PC-9 (cell line): ENCODE measurements around the gene NUP214. TPM values are rescaled to one million over a fixed set of nuclear protein-coding genes. Genes with fewer than 3 reads are reported as not detected.

Experiments used
- Bru-seq: library from RNA; stranded (reverse); fragments of 400-500 nt; gene quantifications from one replicate; lab custom pipeline; 2021; lab: Mats Ljungman, UMichigan
- BruChase-seq, 2 experiments: library from RNA; stranded (reverse); fragments of 400-500 nt; gene quantifications; one replicate each; lab custom pipeline; 2021; lab: Mats Ljungman, UMichigan
- BruUV-seq: library from RNA; stranded (reverse); fragments of 400-500 nt; replicated peaks from 2 replicates; lab custom pipeline; 2021; lab: Mats Ljungman, UMichigan
- CTCF ChIA-PET: fragments of 300-600 bp; sonication (Branson Sonifier 250); formaldehyde crosslinking; loops from one replicate; lab custom pipeline; 2022; ENCODE audit warnings: antibody characterized with exemption; lab: Charles Lee
- POLR2A ChIA-PET: fragments of 300-600 bp; sonication (Branson Sonifier 250); formaldehyde crosslinking; loops from one replicate; lab custom pipeline; 2022; ENCODE audit warnings: antibody characterized with exemption; ENCODE audit not compliant: unreplicated experiment; lab: Charles Lee
- DNase-seq, 2 experiments: peaks; one replicate each; pipeline versions ENCODE4 v3.0.0 to v3.0.0-alpha.2; 2015 to 2022; ENCODE audit warnings: mixed read lengths in 1 of 2
- H2AFZ ChIP-seq: fragments of 200-600 bp; sonication (generic); 2 replicates; pipeline ENCODE4 v1.8.1; 2017; ENCODE audit warnings: antibody characterized with exemption
- H3F3A ChIP-seq: fragments of 200-600 bp; sonication (generic); 2 replicates; pipeline ENCODE4 v1.8.1; 2017; ENCODE audit warnings: antibody characterized with exemption, mild to moderate bottlenecking, low read depth; ENCODE audit not compliant: insufficient read depth
- H3K27ac ChIP-seq: fragments of 200-600 bp; sonication (generic); 2 replicates; pipeline ENCODE4 v1.6.1; 2016; ENCODE audit warnings: mixed run types
- H3K27me3 ChIP-seq: fragments of 200-600 bp; sonication (generic); 2 replicates; pipeline ENCODE4 v1.6.1; 2016; ENCODE audit warnings: low read depth, mixed run types; ENCODE audit not compliant: insufficient read depth
- H3K36me3 ChIP-seq: fragments of 200-600 bp; sonication (generic); 2 replicates; pipeline ENCODE4 v1.6.1; 2016; ENCODE audit warnings: low read depth, mixed run types
- H3K4me1 ChIP-seq: fragments of 200-600 bp; sonication (generic); replicated peaks from 2 replicates; pipeline ENCODE4 v1.6.1; 2016; ENCODE audit warnings: mixed run types; ENCODE audit not compliant: insufficient read depth
- H3K4me2 ChIP-seq: fragments of 200-600 bp; sonication (generic); 2 replicates; pipeline ENCODE4 v1.6.1; 2017; ENCODE audit warnings: mixed run types
- H3K4me3 ChIP-seq: fragments of 200-600 bp; sonication (generic); 2 replicates; pipeline ENCODE4 v1.6.1; 2016; ENCODE audit warnings: mixed run types
- H3K79me2 ChIP-seq: fragments of 200-600 bp; sonication (generic); 2 replicates; pipeline ENCODE4 v1.6.1; 2017; ENCODE audit warnings: low read depth, mixed run types
- H3K9me2 ChIP-seq: fragments of 200-600 bp; sonication (generic); 2 replicates; pipeline ENCODE4 v1.8.1; 2017; ENCODE audit warnings: mild to moderate bottlenecking; ENCODE audit not compliant: insufficient read depth
- H3K9me3 ChIP-seq: fragments of 200-600 bp; sonication (generic); 2 replicates; pipeline ENCODE4 v1.8.1; 2016; ENCODE audit warnings: low read depth; ENCODE audit not compliant: insufficient read depth
- H4K20me1 ChIP-seq: fragments of 200-600 bp; sonication (generic); 2 replicates; pipeline ENCODE4 v1.8.1; 2017; ENCODE audit not compliant: insufficient read depth
- EZH2 ChIP-seq: fragments of 200-600 bp; sonication (generic); IDR thresholded peaks from 2 replicates; pipeline ENCODE4 v1.8.0; 2017; ENCODE audit warnings: antibody characterized with exemption, low read depth
- intact Hi-C: fragments of 100-400 bp; cut with micrococcal nuclease; formaldehyde crosslinking; loops from one replicate; pipeline ENCODE4 v1.10.0; 2022; ENCODE audit not compliant: unreplicated experiment
- long read RNA-seq: library from polyadenylated mRNA; stranded (forward); transcript quantifications from one replicate; pipeline ENCODE4 v2.0.0, GENCODE V29; 2022
- total RNA-seq: library from RNA; stranded (reverse); gene quantifications from 2 replicates; pipeline ENCODE4 v1.2.3, GENCODE V29; 2021
- TF ChIP-seq, protein P1 (sequence below): fragments of 200-600 bp; sonication (generic); conservative IDR thresholded peaks from 2 replicates; pipeline ENCODE4 v1.6.1; 2017; ENCODE audit warnings: mixed run types, antibody characterized with exemption, mild to moderate bottlenecking, moderate library complexity

Gene NUP214
- 49.6 and 59.0 TPM in 2 replicates for total RNA-seq
- Bru-seq, nascent RNA, result percentile 88 among the genes with signal in this experiment
- BruChase-seq, experiment 1, labeled RNA remaining after a 2-hour chase, result percentile 87 among the genes with signal in this experiment
- percentile 86 among the genes with signal in this experiment for BruChase-seq, experiment 2, labeled RNA remaining after a 6-hour chase
- long read RNA-seq, full-length matches to known transcripts, result 2 of 31 reads
- long read RNA-seq, partial matches to known transcripts, result 21 of 31 reads
- long read RNA-seq, other reads (novel, unspliced or antisense), result 8 of 31 reads

DNA sequence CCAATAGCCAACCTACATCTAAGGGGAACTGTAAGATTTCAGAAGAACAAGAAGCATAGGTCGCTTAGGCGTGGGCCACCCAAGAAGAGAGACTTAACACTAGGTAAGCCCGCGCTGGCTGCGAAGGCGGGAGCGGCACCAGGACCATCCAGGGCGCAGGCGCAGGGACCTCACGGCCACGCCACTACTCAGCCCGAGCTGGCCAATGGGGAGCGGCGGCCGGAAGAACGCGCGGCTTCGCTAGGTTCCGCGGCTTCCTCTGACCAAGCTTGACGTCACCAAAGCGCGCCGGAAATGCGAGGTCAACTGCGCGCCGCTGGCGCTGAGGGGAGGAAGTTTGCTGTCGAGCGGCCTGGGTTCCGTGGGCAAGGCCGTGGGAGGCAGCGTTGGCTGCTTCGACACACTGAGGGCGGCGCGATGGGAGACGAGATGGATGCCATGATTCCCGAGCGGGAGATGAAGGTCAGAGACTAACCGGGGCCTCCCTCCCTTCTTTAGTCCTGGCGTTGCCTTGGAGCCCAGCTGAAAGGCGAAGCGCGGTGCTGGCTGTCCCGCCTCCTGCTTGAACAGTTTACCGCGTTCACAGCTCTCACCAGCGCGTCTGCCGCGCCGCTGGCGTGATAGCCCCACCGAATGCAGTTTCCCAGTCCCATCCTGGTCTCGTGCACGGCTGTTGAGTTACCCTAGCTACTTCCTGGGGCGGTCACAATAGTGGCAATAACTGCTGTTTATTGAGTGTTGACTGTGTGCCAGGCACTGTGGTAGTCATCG, at the start of gene NUP214:
TSS of gene NUP214 (plus strand) at position 299 of the 771 bp plus-strand sequence. CDS start at position 418, 119 bp downstream.
- Histone ChIP-seq H3K4me2 (peak within 1 kb of the TSS; percentile 93), H3K27me3 (no peaks in the 10 kb centered on the region), H3K4me1 (peaks cover 10% of the 10 kb centered on the region), H3K4me3 (peak within 1 kb of the TSS; percentile 91), H3K9me2 (no peaks in the 10 kb centered on the region), H3K9me3 (no peaks in the 10 kb centered on the region), H3F3A (peaks cover 21% of the 10 kb centered on the region; the same call in 1 of the 2 replicates), H3K79me2 (peaks cover 25% of the 10 kb centered on the region), H4K20me1 (no peaks in the 10 kb centered on the region), H2AFZ (peak within 1 kb of the TSS; percentile 87), H3K27ac (peak within 1 kb of the TSS; percentile 76), H3K36me3 (peaks cover 28% of the 10 kb centered on the region)
- CTCF ChIA-PET, result interaction anchor here (0.6 to 1.0 kb wide), 5 partner anchors 20 to 71 kb away, joined by 3 to 17 read pairs (median 5); no protein-coding TSS in a partner anchor
- DNase-seq, result peak; percentile 92 to 98
- no TSS peak for BruUV-seq
- TF ChIP-seq EZH2, result no peak
- TF ChIP-seq, protein P1, sequence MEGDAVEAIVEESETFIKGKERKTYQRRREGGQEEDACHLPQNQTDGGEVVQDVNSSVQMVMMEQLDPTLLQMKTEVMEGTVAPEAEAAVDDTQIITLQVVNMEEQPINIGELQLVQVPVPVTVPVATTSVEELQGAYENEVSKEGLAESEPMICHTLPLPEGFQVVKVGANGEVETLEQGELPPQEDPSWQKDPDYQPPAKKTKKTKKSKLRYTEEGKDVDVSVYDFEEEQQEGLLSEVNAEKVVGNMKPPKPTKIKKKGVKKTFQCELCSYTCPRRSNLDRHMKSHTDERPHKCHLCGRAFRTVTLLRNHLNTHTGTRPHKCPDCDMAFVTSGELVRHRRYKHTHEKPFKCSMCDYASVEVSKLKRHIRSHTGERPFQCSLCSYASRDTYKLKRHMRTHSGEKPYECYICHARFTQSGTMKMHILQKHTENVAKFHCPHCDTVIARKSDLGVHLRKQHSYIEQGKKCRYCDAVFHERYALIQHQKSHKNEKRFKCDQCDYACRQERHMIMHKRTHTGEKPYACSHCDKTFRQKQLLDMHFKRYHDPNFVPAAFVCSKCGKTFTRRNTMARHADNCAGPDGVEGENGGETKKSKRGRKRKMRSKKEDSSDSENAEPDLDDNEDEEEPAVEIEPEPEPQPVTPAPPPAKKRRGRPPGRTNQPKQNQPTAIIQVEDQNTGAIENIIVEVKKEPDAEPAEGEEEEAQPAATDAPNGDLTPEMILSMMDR, result no peak
- POLR2A ChIA-PET, result interaction anchor here (0.5 to 1.0 kb wide), 5 partner anchors 14 to 440 kb away, joined by 5 to 22 read pairs (median 7); partner anchors contain the start of gene AIF1L
- intact Hi-C loops, result loop anchor here (1.0 kb wide), 1 partner anchor 67 kb away; no protein-coding TSS in a partner anchor

DNA sequence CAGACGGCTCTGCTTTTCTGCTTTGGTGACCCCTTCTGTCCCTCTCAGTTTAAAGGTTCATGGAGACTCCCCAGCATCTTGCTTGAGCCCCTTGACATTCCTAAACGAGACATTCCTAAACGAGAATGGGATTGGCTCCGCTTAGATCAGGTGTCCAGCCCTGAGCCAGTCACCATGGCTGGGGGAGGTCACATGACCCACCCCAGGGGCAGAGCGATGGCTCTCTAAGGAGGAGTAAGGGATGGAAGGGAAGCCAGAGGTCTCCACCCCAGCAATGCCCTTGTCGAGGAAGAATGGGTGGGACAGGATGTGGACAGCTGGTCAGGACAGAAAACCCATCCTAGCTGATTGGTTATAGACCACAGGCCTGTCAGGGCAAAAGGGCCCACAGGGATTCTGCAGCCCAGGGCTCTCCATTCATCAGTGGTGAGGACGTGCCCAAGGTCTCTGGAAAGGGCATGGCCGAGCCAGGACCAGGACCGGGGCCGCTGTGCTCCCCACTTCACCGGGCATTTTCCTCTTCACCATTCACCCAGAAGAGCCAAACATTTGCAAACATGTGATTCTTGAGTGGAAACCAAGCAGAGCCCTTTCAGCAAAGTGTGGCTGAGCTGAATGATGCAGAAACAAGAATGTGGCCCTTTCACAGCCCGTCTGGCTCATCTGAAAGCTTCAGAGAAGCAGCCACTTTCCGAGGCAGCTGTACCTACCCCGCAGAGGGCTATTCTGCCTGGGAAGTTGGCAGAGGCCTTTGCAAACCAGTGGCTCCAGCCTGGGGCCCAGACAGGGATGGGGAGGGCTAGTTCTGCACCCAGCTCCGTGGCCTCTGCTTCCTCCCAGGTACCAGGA, 48.8 kb upstream of the NUP214 start:
- H3K27ac ChIP-seq, result no peak overlapping the region
- POLR2A ChIA-PET, result no interaction called here
- H3K79me2 ChIP-seq, result no peaks in the 10 kb centered on the region
- H3K9me3 ChIP-seq, result no peaks in the 10 kb centered on the region
- intact Hi-C loops, result no loop called here
- CTCF ChIA-PET, result interaction anchor here (0.6 kb wide), 1 partner anchor 35 kb away, joined by 3 read pairs; no protein-coding TSS in a partner anchor
- no peak overlapping the region for H3K4me2 ChIP-seq
- no peak overlapping the region for H2AFZ ChIP-seq
- TF ChIP-seq, protein P1, result no peak
- no peak for TF ChIP-seq EZH2
- no peaks in the 10 kb centered on the region for H3K27me3 ChIP-seq
- peaks cover 14% of the 10 kb centered on the region for H3F3A ChIP-seq
- BruUV-seq, result no TSS peak
- H3K9me2 ChIP-seq, result no peaks in the 10 kb centered on the region
- H3K36me3 ChIP-seq, result no peaks in the 10 kb centered on the region
- H4K20me1 ChIP-seq, result no peaks in the 10 kb centered on the region
- no peak for DNase-seq
- H3K4me1 ChIP-seq, result peaks cover 18% of the 10 kb centered on the region
- H3K4me3 ChIP-seq, result no peak overlapping the region
